B cell (primary cell): ENCODE data around the gene CTR9. TPM values are rescaled to one million over a fixed set of nuclear protein-coding genes. Genes with fewer than 3 reads are reported as not detected.
A peak's percentile ranks its signal among the peaks of the same experiment; 100 is the strongest.

Experiments used
- ATAC-seq: fragments of 200-7000 bp; cut with Tn5 transposase; one replicate; pipeline ENCODE4 v1.10.0; 2021; ENCODE audit warnings: low read depth, mild to moderate bottlenecking, moderate number of reproducible peaks, moderate library complexity
- CTCF ChIA-PET: fragments of 350-600 bp; sonication (Branson Sonifier 250); formaldehyde crosslinking; loops from one replicate; lab custom pipeline; 2021; ENCODE audit warnings: antibody characterized with exemption, inconsistent platforms; lab: Charles Lee
- POLR2A ChIA-PET: fragments of 350-600 bp; sonication (Branson Sonifier 250); formaldehyde crosslinking; loops from one replicate; lab custom pipeline; 2021; ENCODE audit warnings: antibody characterized with exemption; lab: Charles Lee
- DNase-seq: peaks from one replicate; pipeline ENCODE4 v3.0.0; 2013
- H2AFZ ChIP-seq: 2 replicates; pipeline ENCODE4 v1.6.1; 2012; ENCODE audit warnings: mild to moderate bottlenecking, low read depth, low read length; ENCODE audit not compliant: insufficient read depth, poor library complexity, severe bottlenecking
- H3K27ac ChIP-seq, 2 donors: 1 replicate in 1 of 2; 2 replicates in 1 of 2; pipeline ENCODE4 v1.5.1; 2012 to 2013; ENCODE audit warnings: low read length in 2 of 2, mild to moderate bottlenecking in 2 of 2, moderate library complexity in 1 of 2
- H3K27me3 ChIP-seq, 4 experiments: fragments of 200-600 bp in 1 of 4; sonication (generic) in 1 of 4; replicated peaks in 1 of 4; 1 replicate in 2 of 4; 2 replicates in 2 of 4; pipeline versions ENCODE4 v1.6.1 to v1.7.0; 2013 to 2016; ENCODE audit warnings: low read length in 3 of 4, mild to moderate bottlenecking in 2 of 4, mixed read lengths in 1 of 4, moderate library complexity in 1 of 4; ENCODE audit not compliant: insufficient read depth in 4 of 4, control insufficient read depth in 3 of 4; ENCODE audit errors: control extremely low read depth in 1 of 4
- H3K36me3 ChIP-seq, 2 experiments: replicated peaks in 1 of 2; 1 replicate in 1 of 2; 2 replicates in 1 of 2; pipeline versions ENCODE4 v1.6.1 to v1.7.1; 2013; ENCODE audit warnings: low read length in 1 of 2; ENCODE audit not compliant: insufficient read depth in 2 of 2, control insufficient read depth in 1 of 2; ENCODE audit errors: control extremely low read depth in 1 of 2, extremely low read depth in 1 of 2
- H3K4me1 ChIP-seq, 2 donors: fragments of 200-600 bp in 1 of 2; sonication (generic) in 1 of 2; 1 replicate in 1 of 2; 2 replicates in 1 of 2; pipeline versions ENCODE4 v1.5.1 to v1.6.1; 2013 to 2017; ENCODE audit warnings: low read length in 2 of 2; ENCODE audit not compliant: control insufficient read depth in 2 of 2, insufficient read depth in 2 of 2
- H3K4me2 ChIP-seq: replicated peaks from 2 replicates; pipeline ENCODE3; 2012; ENCODE audit warnings: mild to moderate bottlenecking, low read depth, low read length; ENCODE audit not compliant: poor library complexity, severe bottlenecking
- H3K4me3 ChIP-seq, 5 experiments: fragments of 200-600 bp in 1 of 5; sonication (generic) in 1 of 5; 1 replicate in 3 of 5; 2 replicates in 2 of 5; pipeline versions ENCODE4 v1.5.1 to v1.7.0; 2011 to 2016; ENCODE audit warnings: low read length in 4 of 5, mild to moderate bottlenecking in 4 of 5, low read depth in 2 of 5, control low read depth in 1 of 5, moderate library complexity in 1 of 5; ENCODE audit not compliant: insufficient read depth in 1 of 5; ENCODE audit errors: control extremely low read depth in 1 of 5, extremely low read depth in 1 of 5
- H3K79me2 ChIP-seq: fragments of 200-600 bp; sonication (generic); one replicate; pipeline ENCODE4 v1.6.0; 2016; ENCODE audit warnings: low read length; ENCODE audit not compliant: control insufficient read depth, insufficient read depth
- H3K9ac ChIP-seq: fragments of 200-600 bp; sonication (generic); 2 replicates; pipeline ENCODE4 v1.6.1; 2017; ENCODE audit warnings: mild to moderate bottlenecking, low read length, moderate library complexity
- H3K9me3 ChIP-seq, 3 donors: one replicate each; pipeline versions ENCODE4 v1.6.1 to v1.7.1; 2013; ENCODE audit warnings: low read length in 2 of 3; ENCODE audit not compliant: control insufficient read depth in 2 of 3, insufficient read depth in 1 of 3; ENCODE audit errors: control extremely low read depth in 1 of 3
- H4K20me1 ChIP-seq: 2 replicates; pipeline ENCODE4 v1.6.0; 2012; ENCODE audit warnings: mild to moderate bottlenecking, low read length; ENCODE audit not compliant: insufficient read depth, control insufficient read depth, poor library complexity, severe bottlenecking
- H3K27ac Mint-ChIP-seq: one replicate; pipeline ENCODE4 v1.8.0; 2021; ENCODE audit warnings: mixed read lengths
- H3K27me3 Mint-ChIP-seq: one replicate; pipeline ENCODE4 v1.8.0; 2021; ENCODE audit warnings: mixed read lengths
- H3K4me1 Mint-ChIP-seq: one replicate; pipeline ENCODE4 v1.8.0; 2021; ENCODE audit warnings: mixed read lengths
- H3K4me3 Mint-ChIP-seq: one replicate; pipeline ENCODE4 v1.8.0; 2021; ENCODE audit warnings: mixed read lengths
- H3K9me3 Mint-ChIP-seq: one replicate; pipeline ENCODE4 v1.8.0; 2022; ENCODE audit warnings: mixed read lengths; ENCODE audit not compliant: insufficient read depth
- CTCF ChIP-seq: fragments of 200-600 bp; IDR thresholded peaks from one replicate; pipeline ENCODE4 v1.8.0; 2022; ENCODE audit warnings: antibody characterized with exemption, mild to moderate bottlenecking
- EZH2 ChIP-seq: IDR thresholded peaks from 2 replicates; pipeline ENCODE4 v1.6.1; 2012; ENCODE audit warnings: borderline replicate concordance, low read depth, mild to moderate bottlenecking, moderate library complexity, low read length; ENCODE audit not compliant: insufficient read depth, poor library complexity, severe bottlenecking
- WGBS: methylation state at CpG from one replicate; pipeline ENCODE4 v1.1.5; 2013; ENCODE audit warnings: missing lambda C conversion rate; ENCODE audit not compliant: insufficient coverage; 5-methylcytosine and 5-hydroxymethylcytosine counted together
- intact Hi-C: fragments of 100-400 bp; cut with micrococcal nuclease; formaldehyde crosslinking; loops from one replicate; pipeline ENCODE4 v1.10.0; 2022
- polyA plus RNA-seq: library from polyadenylated mRNA; depleted of rRNA; stranded (reverse); fragments of >200 nt; gene quantifications from 2 replicates; pipeline ENCODE4 v1.2.3, GENCODE V29; 2012
- total RNA-seq, 2 donors: library from RNA; stranded (reverse); fragments of 120-200 nt in 1 of 2; gene quantifications; 1 replicate in 1 of 2; 2 replicates in 1 of 2; pipeline versions ENCODE4 v1.2.3 to v1.2.4, GENCODE V29; 2013 to 2022

Gene CTR9
- total and polyA plus RNA-seq, 2 donors (not counting 1 experiment from before 2014, with no cell fraction given) = 9.0 to 46.7 TPM

GRCh38 chr11:10786451-10786850, 35.4 kb downstream of the CTR9 start:
- no peaks in the 10 kb centered on the region for H3K4me1 Mint-ChIP-seq
- Histone ChIP-seq H3K27ac (no peak overlapping the region), H3K36me3 (no peaks in the 10 kb centered on the region), H4K20me1 (no peaks in the 10 kb centered on the region), H3K4me3 (no peak overlapping the region), H3K4me2 (no peak overlapping the region), H2AFZ (no peak overlapping the region), H3K4me1 (no peaks in the 10 kb centered on the region), H3K9ac (no peak overlapping the region), H3K9me3 (no peaks in the 10 kb centered on the region), H3K79me2 (no peaks in the 10 kb centered on the region), H3K27me3 (no peaks in the 10 kb centered on the region)
- DNase-seq = no peak
- TF ChIP-seq EZH2 (no peak), CTCF (no peak)
- no peaks in the 10 kb centered on the region for H3K9me3 Mint-ChIP-seq
- ATAC-seq = no peak
- POLR2A ChIA-PET = no interaction called here
- H3K4me3 Mint-ChIP-seq = no peak overlapping the region
- 92% methylated on average over 4 of the region's 5 CpGs for WGBS
- no peak overlapping the region for H3K27ac Mint-ChIP-seq
- CTCF ChIA-PET = no interaction called here
- no peaks in the 10 kb centered on the region for H3K27me3 Mint-ChIP-seq
- intact Hi-C loops = no loop called here

- WGBS = 6% methylated on average over 24 of the region's 24 CpGs
- Mint-ChIP-seq H3K9me3 (no peaks in the 10 kb centered on the region), H3K4me3 (peak overlapping the region; percentile 17), H3K27ac (no peak overlapping the region), H3K4me1 (peaks cover 21% of the 10 kb centered on the region), H3K27me3 (no peaks in the 10 kb centered on the region)
- ChIA-PET POLR2A (interaction anchor here (0.6 to 1.6 kb wide), 7 partner anchors 14 to 65 kb away, joined by 3 to 7 read pairs (median 4); partner anchors contain the start of genes EIF4G2 and ZBED5), CTCF (interaction anchor here (0.7 to 6.1 kb wide), 50 partner anchors 10 to 1006 kb away, joined by 3 to 62 read pairs (median 5); partner anchors contain the start of genes EIF4G2 and ZBED5)
- Histone ChIP-seq H3K27me3 (no peaks in the 10 kb centered on the region), H2AFZ (peak overlapping the region; percentile 43), H3K4me1 (peaks cover 13 to 20% of the 10 kb centered on the region in 2 donors), H3K79me2 (no peaks in the 10 kb centered on the region), H3K4me3 (peak overlapping the region in 2 of 5 experiments; percentile 17 to 32), H3K9me3 (no peaks in the 10 kb centered on the region), H4K20me1 (no peaks in the 10 kb centered on the region), H3K36me3 (peaks cover 9 to 18% of the 10 kb centered on the region in 2 experiments), H3K9ac (peak overlapping the region; percentile 2), H3K27ac (no peak overlapping the region), H3K4me2 (peak overlapping the region; percentile 71)
- TF ChIP-seq EZH2 = no peak
- peak; percentile 90 for TF ChIP-seq CTCF
- ATAC-seq = peak; percentile 97
- intact Hi-C loops = loop anchor here (1.0 to 2.0 kb wide), 3 partner anchors 16 to 230 kb away; partner anchors contain the start of gene EIF4G2
- DNase-seq = peak; percentile 86
Observed at GRCh38 chr11:10792385-10793068, 41.5 kb downstream of the CTR9 start.
